ENCODE results near the gene RABGGTA.

Gene RABGGTA

DNA sequence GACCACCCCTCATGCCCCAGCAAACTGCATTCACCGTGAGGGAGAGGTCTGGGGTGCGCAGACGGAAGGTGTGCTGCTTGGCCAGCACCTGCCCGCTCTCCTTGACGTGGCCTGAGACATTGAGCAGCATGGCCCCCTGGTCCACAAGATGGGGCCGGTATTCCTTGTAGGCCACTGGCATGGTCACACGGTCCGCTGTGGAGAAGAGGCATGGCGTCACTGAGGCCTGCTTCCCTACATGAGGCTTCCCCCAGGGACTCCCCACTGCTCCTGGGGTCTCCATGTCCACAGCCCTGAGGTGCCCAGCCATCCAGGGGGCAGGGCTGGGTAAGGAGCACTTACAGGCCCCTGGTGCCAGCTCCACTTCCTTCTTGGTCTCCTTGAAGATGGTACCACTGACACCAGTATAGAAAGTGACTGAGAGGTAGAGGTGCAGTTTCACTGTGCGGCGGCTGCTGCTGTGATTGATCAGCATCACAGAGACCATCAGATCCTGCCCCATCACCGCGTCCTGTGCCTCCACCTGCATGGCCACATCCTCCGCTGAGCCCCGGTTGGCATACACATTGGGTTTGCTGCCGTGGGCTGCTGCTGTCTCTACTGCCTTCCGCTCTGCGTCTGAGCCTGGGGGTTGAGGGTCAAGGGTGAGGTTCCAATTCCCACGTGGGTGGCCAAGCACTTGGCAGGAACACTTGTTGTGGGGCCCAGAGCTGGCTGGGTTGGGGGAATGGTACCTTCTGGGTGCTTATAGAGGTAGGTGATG lies 16.6 kb downstream of the RABGGTA start:
- Histone ChIP-seq H3K79me1 (replicated peaks; ENCODE audit: low read length, poor library complexity, severe bottlenecking) (no peaks in the 10 kb centered on the region), H3K36me3 (ENCODE audit: control insufficient read depth in 1 of 2, insufficient read depth in 2 of 2, low read depth in 1 of 2, low read length in 2 of 2) (peaks cover 18 to 32% of the 10 kb centered on the region in 2 experiments), H4K8ac (ENCODE audit: low read length) (no peak overlapping the region), H3K9me3 (ENCODE audit: control insufficient read depth, low read length) (no peaks in the 10 kb centered on the region), H2AK5ac (ENCODE audit: low read length, severe bottlenecking) (no peak overlapping the region), H3K18ac (ENCODE audit: low read depth in 1 of 2, low read length in 2 of 2) (no peak overlapping the region), H3K27ac (ENCODE audit: low read length, poor library complexity, severe bottlenecking) (no peak overlapping the region), H2BK120ac (ENCODE audit: low read depth, low read length) (no peak overlapping the region), H2AFZ (ENCODE audit: low read depth, low read length) (no peak overlapping the region), H3K23ac (ENCODE audit: low read length in 2 of 2) (no peak overlapping the region), H4K91ac (ENCODE audit: low read length) (peak overlapping the region; percentile 19), H3K27me3 (ENCODE audit: control insufficient read depth in 1 of 2, insufficient read depth in 1 of 2, low read length in 2 of 2) (no peaks in the 10 kb centered on the region), H2BK15ac (ENCODE audit: low read depth, poor library complexity, severe bottlenecking) (no peak overlapping the region), H3K4me3 (ENCODE audit: insufficient read depth in 1 of 2, low read depth in 1 of 2, low read length in 2 of 2) (no peak overlapping the region), H3K4ac (ENCODE audit: low read depth in 1 of 2, low read length in 2 of 2) (no peak overlapping the region), H3K4me1 (ENCODE audit: control insufficient read depth, insufficient read depth, low read depth, low read length) (peaks cover 12% of the 10 kb centered on the region), H3K9ac (ENCODE audit: low read length) (no peak overlapping the region), H3K4me2 (ENCODE audit: low read length, poor library complexity, severe bottlenecking) (no peak overlapping the region), H2BK5ac (ENCODE audit: low read depth, low read length, poor library complexity, severe bottlenecking) (no peak overlapping the region), H3K14ac (ENCODE audit: low read length in 2 of 2) (peak overlapping the region in 1 of 2 experiments; percentile 37), H2BK12ac (ENCODE audit: low read length in 2 of 2) (no peak overlapping the region)
- 94% methylated on average over 19 of the region's 19 CpGs for WGBS
- DNase-seq, result no peak

- H2BK12ac ChIP-seq (ENCODE audit: low read length in 2 of 2), result no peak overlapping the region
- H3K4me3 ChIP-seq (ENCODE audit: insufficient read depth in 1 of 2, low read depth in 1 of 2, low read length in 2 of 2), result no peak overlapping the region
- H3K79me1 ChIP-seq (replicated peaks; ENCODE audit: low read length, poor library complexity, severe bottlenecking), result no peaks in the 10 kb centered on the region
- no peak overlapping the region for H4K8ac ChIP-seq (ENCODE audit: low read length)
- no peak overlapping the region for H4K91ac ChIP-seq (ENCODE audit: low read length)
- DNase-seq, result no peak
- H2BK15ac ChIP-seq (ENCODE audit: low read depth, poor library complexity, severe bottlenecking), result no peak overlapping the region
- H3K27ac ChIP-seq (ENCODE audit: low read length, poor library complexity, severe bottlenecking), result no peak overlapping the region
- peaks cover 18 to 28% of the 10 kb centered on the region in 2 experiments for H3K36me3 ChIP-seq (ENCODE audit: control insufficient read depth in 1 of 2, insufficient read depth in 2 of 2, low read depth in 1 of 2, low read length in 2 of 2)
- no peak overlapping the region for H3K9ac ChIP-seq (ENCODE audit: low read length)
- H2AFZ ChIP-seq (ENCODE audit: low read depth, low read length), result no peak overlapping the region
- no peaks in the 10 kb centered on the region for H3K9me3 ChIP-seq (ENCODE audit: control insufficient read depth, low read length)
- H2AK5ac ChIP-seq (ENCODE audit: low read length, severe bottlenecking), result no peak overlapping the region
- H3K27me3 ChIP-seq (ENCODE audit: control insufficient read depth in 1 of 2, insufficient read depth in 1 of 2, low read length in 2 of 2), result no peaks in the 10 kb centered on the region
- H3K18ac ChIP-seq (ENCODE audit: low read depth in 1 of 2, low read length in 2 of 2), result no peak overlapping the region
- H3K23ac ChIP-seq (ENCODE audit: low read length in 2 of 2), result no peak overlapping the region
- peaks cover 8% of the 10 kb centered on the region for H3K4me1 ChIP-seq (ENCODE audit: control insufficient read depth, insufficient read depth, low read depth, low read length)
- no peak overlapping the region for H2BK120ac ChIP-seq (ENCODE audit: low read depth, low read length)
- no peak overlapping the region for H2BK5ac ChIP-seq (ENCODE audit: low read depth, low read length, poor library complexity, severe bottlenecking)
- no peak overlapping the region for H3K14ac ChIP-seq (ENCODE audit: low read length in 2 of 2)
- no peak overlapping the region for H3K4ac ChIP-seq (ENCODE audit: low read depth in 1 of 2, low read length in 2 of 2)
- 89% methylated on average over 7 of the region's 7 CpGs for WGBS
- H3K4me2 ChIP-seq (ENCODE audit: low read length, poor library complexity, severe bottlenecking), result no peak overlapping the region
Observed at GRCh38 chr14:24253936-24254335, 17.5 kb downstream of the RABGGTA start.

GRCh38 chr14:24252289-24253124 lies 18.9 kb downstream of the RABGGTA start:
- Histone ChIP-seq H3K9me3 (ENCODE audit: control insufficient read depth, low read length) (no peaks in the 10 kb centered on the region), H3K14ac (ENCODE audit: low read length in 2 of 2) (no peak overlapping the region), H3K4me2 (ENCODE audit: low read length, poor library complexity, severe bottlenecking) (no peak overlapping the region), H2BK120ac (ENCODE audit: low read depth, low read length) (no peak overlapping the region), H3K79me1 (replicated peaks; ENCODE audit: low read length, poor library complexity, severe bottlenecking) (no peaks in the 10 kb centered on the region), H3K4ac (ENCODE audit: low read depth in 1 of 2, low read length in 2 of 2) (no peak overlapping the region), H3K23ac (ENCODE audit: low read length in 2 of 2) (no peak overlapping the region), H3K4me3 (ENCODE audit: insufficient read depth in 1 of 2, low read depth in 1 of 2, low read length in 2 of 2) (no peak overlapping the region), H3K18ac (ENCODE audit: low read depth in 1 of 2, low read length in 2 of 2) (no peak overlapping the region), H3K27ac (ENCODE audit: low read length, poor library complexity, severe bottlenecking) (no peak overlapping the region), H4K8ac (ENCODE audit: low read length) (peak overlapping the region; percentile 39), H2AK5ac (ENCODE audit: low read length, severe bottlenecking) (no peak overlapping the region), H2BK12ac (ENCODE audit: low read length in 2 of 2) (no peak overlapping the region), H2BK15ac (ENCODE audit: low read depth, poor library complexity, severe bottlenecking) (no peak overlapping the region), H3K36me3 (ENCODE audit: control insufficient read depth in 1 of 2, insufficient read depth in 2 of 2, low read depth in 1 of 2, low read length in 2 of 2) (peaks cover 18 to 22% of the 10 kb centered on the region in 2 experiments), H2AFZ (ENCODE audit: low read depth, low read length) (no peak overlapping the region), H4K91ac (ENCODE audit: low read length) (no peak overlapping the region), H2BK5ac (ENCODE audit: low read depth, low read length, poor library complexity, severe bottlenecking) (no peak overlapping the region), H3K9ac (ENCODE audit: low read length) (no peak overlapping the region), H3K27me3 (ENCODE audit: control insufficient read depth in 1 of 2, insufficient read depth in 1 of 2, low read length in 2 of 2) (no peaks in the 10 kb centered on the region), H3K4me1 (ENCODE audit: control insufficient read depth, insufficient read depth, low read depth, low read length) (peaks cover 8% of the 10 kb centered on the region)
- WGBS, result 87% methylated on average over 11 of the region's 11 CpGs
- DNase-seq, result no peak

DNA sequence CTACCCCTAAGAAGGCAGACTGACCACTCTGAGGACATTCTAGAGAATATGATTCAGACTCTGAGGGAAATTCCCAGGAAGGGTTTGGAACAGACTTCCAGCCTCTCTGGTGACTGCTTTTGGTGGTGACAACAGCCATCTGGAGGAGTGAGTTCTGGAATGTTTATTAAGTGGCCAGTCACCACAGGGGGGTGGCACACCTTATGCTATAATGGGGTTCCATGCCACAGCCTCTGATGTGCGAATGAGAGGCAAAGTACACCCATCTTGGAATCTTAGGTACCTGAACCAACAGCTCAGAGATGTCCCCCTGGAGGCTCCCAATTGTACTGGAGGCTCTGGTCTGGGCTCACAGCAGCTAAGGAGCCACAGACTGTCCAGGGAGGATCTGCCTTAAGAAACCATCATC lies 19.5 kb downstream of the RABGGTA start:
- WGBS, result 73% methylated on average over 1 of the region's 1 CpG
- H3K9me3 ChIP-seq (ENCODE audit: control insufficient read depth, low read length), result no peaks in the 10 kb centered on the region
- DNase-seq, result peak; percentile 78
- H3K14ac ChIP-seq (ENCODE audit: low read length in 2 of 2), result no peak overlapping the region
- H2BK15ac ChIP-seq (ENCODE audit: low read depth, poor library complexity, severe bottlenecking), result no peak overlapping the region
- no peak overlapping the region for H3K23ac ChIP-seq (ENCODE audit: low read length in 2 of 2)
- no peak overlapping the region for H3K9ac ChIP-seq (ENCODE audit: low read length)
- peaks cover 18 to 22% of the 10 kb centered on the region in 2 experiments for H3K36me3 ChIP-seq (ENCODE audit: control insufficient read depth in 1 of 2, insufficient read depth in 2 of 2, low read depth in 1 of 2, low read length in 2 of 2)
- H2AFZ ChIP-seq (ENCODE audit: low read depth, low read length), result no peak overlapping the region
- no peak overlapping the region for H2BK120ac ChIP-seq (ENCODE audit: low read depth, low read length)
- H3K4me1 ChIP-seq (ENCODE audit: control insufficient read depth, insufficient read depth, low read depth, low read length), result peaks cover 8% of the 10 kb centered on the region
- no peak overlapping the region for H4K8ac ChIP-seq (ENCODE audit: low read length)
- H2BK5ac ChIP-seq (ENCODE audit: low read depth, low read length, poor library complexity, severe bottlenecking), result no peak overlapping the region
- H3K4me2 ChIP-seq (ENCODE audit: low read length, poor library complexity, severe bottlenecking), result no peak overlapping the region
- H3K27me3 ChIP-seq (ENCODE audit: control insufficient read depth in 1 of 2, insufficient read depth in 1 of 2, low read length in 2 of 2), result no peaks in the 10 kb centered on the region
- no peak overlapping the region for H4K91ac ChIP-seq (ENCODE audit: low read length)
- no peak overlapping the region for H2AK5ac ChIP-seq (ENCODE audit: low read length, severe bottlenecking)
- H2BK12ac ChIP-seq (ENCODE audit: low read length in 2 of 2), result no peak overlapping the region
- no peak overlapping the region for H3K4ac ChIP-seq (ENCODE audit: low read depth in 1 of 2, low read length in 2 of 2)
- H3K18ac ChIP-seq (ENCODE audit: low read depth in 1 of 2, low read length in 2 of 2), result no peak overlapping the region
- no peaks in the 10 kb centered on the region for H3K79me1 ChIP-seq (replicated peaks; ENCODE audit: low read length, poor library complexity, severe bottlenecking)
- no peak overlapping the region for H3K4me3 ChIP-seq (ENCODE audit: insufficient read depth in 1 of 2, low read depth in 1 of 2, low read length in 2 of 2)
- H3K27ac ChIP-seq (ENCODE audit: low read length, poor library complexity, severe bottlenecking), result no peak overlapping the region

All from mesenchymal stem cell (in vitro differentiated cells and primary cell).